Measurements from ENCODE around the gene YLPM1.
"Not testable (repeated sequence)": the region's sequence is repeated elsewhere in the genome, so short reads cannot be mapped to it uniquely, and the experiment has no call there.

YLPM1 gene, protein sequence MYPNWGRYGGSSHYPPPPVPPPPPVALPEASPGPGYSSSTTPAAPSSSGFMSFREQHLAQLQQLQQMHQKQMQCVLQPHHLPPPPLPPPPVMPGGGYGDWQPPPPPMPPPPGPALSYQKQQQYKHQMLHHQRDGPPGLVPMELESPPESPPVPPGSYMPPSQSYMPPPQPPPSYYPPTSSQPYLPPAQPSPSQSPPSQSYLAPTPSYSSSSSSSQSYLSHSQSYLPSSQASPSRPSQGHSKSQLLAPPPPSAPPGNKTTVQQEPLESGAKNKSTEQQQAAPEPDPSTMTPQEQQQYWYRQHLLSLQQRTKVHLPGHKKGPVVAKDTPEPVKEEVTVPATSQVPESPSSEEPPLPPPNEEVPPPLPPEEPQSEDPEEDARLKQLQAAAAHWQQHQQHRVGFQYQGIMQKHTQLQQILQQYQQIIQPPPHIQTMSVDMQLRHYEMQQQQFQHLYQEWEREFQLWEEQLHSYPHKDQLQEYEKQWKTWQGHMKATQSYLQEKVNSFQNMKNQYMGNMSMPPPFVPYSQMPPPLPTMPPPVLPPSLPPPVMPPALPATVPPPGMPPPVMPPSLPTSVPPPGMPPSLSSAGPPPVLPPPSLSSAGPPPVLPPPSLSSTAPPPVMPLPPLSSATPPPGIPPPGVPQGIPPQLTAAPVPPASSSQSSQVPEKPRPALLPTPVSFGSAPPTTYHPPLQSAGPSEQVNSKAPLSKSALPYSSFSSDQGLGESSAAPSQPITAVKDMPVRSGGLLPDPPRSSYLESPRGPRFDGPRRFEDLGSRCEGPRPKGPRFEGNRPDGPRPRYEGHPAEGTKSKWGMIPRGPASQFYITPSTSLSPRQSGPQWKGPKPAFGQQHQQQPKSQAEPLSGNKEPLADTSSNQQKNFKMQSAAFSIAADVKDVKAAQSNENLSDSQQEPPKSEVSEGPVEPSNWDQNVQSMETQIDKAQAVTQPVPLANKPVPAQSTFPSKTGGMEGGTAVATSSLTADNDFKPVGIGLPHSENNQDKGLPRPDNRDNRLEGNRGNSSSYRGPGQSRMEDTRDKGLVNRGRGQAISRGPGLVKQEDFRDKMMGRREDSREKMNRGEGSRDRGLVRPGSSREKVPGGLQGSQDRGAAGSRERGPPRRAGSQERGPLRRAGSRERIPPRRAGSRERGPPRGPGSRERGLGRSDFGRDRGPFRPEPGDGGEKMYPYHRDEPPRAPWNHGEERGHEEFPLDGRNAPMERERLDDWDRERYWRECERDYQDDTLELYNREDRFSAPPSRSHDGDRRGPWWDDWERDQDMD (N-terminal part only)

DNA sequence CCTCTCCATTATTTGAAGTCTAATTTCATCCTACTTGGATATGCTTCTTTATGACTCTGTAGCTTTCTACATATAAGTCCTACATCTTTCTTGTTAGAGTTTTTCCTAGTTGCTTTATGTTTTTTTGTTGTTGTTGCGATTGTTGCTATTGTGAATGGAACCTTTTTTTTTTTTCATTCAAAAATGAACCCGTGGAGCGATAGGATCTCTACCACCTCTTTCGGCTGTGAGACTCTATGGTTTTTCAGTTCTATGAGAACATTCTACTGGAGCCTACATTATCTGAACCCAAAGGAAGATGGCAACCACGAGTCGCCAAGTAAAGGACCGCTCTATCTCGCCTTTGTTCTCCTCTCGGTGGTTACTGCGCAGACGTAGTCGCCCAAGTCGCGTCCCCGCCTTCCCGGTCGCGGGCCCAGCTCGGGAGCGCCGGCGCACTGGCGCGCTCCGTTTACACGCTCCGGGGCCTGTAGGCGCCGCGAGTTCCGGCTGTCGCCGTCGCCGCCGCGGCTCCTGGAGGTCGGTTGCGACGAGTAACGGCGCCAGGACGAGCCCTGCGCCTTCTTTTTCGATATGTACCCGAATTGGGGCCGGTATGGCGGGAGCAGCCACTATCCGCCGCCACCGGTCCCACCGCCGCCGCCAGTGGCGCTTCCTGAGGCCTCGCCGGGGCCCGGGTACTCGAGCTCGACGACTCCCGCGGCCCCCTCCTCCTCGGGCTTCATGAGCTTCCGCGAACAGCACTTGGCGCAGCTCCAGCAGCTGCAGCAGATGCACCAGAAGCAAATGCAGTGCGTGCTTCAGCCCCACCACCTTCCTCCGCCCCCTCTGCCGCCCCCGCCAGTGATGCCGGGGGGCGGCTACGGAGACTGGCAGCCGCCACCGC is at the start of gene YLPM1:
Gene YLPM1 (plus strand): TSS at position 400 of the 886 bp plus-strand sequence. CDS start 174 bp downstream, at position 574.
- peak; percentile 93 for DNase-seq

GRCh38 chr14:74713395-74713735 is 49.8 kb upstream of the YLPM1 start:
- DNase-seq = no peak

GRCh38 chr14:74720526-74720925 is 42.6 kb upstream of the YLPM1 start:
- DNase-seq = no peak

DNA sequence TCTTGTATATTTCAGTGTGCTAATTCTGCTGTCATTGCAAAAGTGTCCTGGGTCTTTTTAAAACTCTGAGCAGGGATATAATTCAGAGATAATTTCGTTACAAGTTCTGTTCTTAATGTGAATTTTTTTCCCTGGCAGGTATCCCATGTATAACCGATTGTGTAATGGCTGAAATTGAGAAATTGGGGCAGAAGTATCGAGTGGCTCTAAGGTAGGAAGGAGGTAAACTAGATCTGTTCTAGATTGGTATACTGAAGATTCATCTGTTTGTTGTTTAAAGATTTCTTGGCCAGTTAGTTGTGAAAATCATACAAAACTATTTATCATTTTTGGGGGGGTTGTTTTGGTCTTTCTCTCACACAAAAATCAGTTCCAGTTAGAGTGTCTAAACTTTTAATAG is 40.0 kb upstream of the YLPM1 start:
- no peak for DNase-seq

DNA sequence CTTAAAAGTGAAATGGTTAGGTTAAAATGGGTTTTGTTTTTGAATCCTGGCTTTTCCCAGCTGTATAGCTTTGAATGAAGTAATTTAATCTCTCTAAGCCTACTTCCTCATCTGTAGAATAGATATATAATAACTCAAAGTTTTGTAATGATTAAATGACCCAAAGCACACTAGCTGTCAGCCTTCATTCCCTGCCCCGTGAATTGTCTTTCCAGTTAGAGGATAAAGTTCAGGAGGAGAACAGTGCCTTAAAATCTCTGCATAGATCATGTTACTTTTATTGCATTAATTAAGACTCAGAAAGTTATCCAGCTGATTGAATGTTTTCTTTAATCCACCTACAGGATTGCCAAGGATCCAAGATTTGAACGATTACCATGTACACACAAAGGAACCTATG is 30.7 kb upstream of the YLPM1 start:
- no peak for DNase-seq

- DNase-seq = no peak
Observed at GRCh38 chr14:74733221-74733620, 29.9 kb upstream of the YLPM1 start.

- no peak for DNase-seq
Observed at GRCh38 chr14:74735125-74735524, 28.0 kb upstream of the YLPM1 start.

GRCh38 chr14:74737753-74738325 is 25.3 kb upstream of the YLPM1 start:
- DNase-seq = no peak

GRCh38 chr14:74739293-74740030 is 23.7 kb upstream of the YLPM1 start:
- DNase-seq = no peak

- no peak for DNase-seq
Observed at GRCh38 chr14:74747237-74747636, 15.9 kb upstream of the YLPM1 start.

- DNase-seq = no peak
Observed at GRCh38 chr14:74754157-74754556, 9.0 kb upstream of the YLPM1 start.

DNA sequence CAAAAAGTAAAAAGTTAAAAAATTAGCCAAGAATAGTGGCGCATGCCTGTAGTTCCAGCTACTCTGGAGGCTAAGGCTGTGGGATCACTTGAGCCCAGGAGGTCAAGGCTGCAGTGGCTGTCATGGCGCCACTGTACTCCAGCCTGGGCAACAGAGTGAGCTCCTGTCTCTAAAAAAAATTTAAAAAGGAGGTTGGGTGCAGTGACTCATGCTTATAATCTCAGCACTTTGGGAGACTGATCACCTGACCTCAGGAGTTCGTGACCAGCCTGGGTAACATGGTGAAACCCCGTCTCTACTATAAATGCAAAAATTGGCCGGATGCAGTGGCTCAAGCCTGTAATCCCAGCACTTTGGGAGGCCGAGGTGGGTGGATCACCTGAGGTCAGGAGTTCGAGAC is 8.2 kb upstream of the YLPM1 start:
- DNase-seq = no peak

DNA sequence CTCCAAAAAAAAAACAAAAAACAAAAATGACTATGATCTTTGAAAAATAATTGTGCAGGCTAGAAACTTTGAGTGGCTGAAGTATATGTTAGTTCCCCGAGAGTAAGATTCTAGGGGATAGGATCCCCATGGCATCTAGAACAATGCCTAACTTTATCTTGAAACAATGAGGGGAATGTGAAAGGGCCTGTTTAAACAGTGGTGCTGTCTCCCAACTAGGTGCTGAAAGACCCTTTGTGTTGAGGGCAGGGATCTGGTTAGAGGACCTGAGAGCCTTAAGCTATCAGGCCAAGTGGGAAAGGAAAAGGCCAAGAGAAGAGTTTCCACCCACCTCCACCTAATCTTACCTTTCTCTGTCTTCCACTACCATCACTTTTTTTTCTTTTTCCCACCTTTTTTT is 6.8 kb upstream of the YLPM1 start:
- no peak for DNase-seq

- DNase-seq = not testable (repeated sequence)
Observed at GRCh38 chr14:74758505-74758904, 4.6 kb upstream of the YLPM1 start.

DNA sequence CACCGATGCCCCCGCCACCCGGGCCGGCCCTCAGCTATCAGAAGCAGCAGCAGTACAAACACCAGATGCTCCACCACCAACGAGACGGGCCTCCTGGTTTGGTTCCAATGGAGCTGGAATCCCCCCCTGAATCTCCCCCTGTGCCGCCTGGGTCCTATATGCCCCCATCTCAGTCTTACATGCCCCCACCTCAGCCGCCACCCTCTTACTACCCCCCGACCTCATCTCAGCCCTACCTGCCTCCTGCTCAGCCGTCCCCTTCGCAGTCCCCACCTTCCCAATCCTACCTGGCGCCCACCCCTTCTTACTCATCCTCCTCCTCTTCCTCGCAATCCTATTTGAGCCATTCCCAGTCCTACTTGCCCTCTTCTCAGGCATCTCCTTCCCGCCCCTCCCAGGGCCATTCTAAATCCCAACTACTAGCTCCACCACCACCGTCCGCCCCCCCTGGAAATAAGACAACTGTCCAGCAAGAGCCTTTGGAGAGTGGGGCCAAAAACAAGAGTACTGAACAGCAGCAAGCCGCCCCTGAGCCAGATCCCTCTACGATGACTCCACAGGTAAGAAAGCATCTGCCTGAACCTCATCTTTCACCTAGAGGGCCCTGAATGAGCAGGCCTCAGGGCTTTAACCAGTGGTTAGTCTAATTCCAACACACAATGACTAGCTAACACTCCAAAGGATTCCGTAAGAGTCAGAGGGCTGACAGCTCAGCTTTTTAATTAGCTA is 851 bp downstream of the YLPM1 start:
- no peak for DNase-seq

DNA sequence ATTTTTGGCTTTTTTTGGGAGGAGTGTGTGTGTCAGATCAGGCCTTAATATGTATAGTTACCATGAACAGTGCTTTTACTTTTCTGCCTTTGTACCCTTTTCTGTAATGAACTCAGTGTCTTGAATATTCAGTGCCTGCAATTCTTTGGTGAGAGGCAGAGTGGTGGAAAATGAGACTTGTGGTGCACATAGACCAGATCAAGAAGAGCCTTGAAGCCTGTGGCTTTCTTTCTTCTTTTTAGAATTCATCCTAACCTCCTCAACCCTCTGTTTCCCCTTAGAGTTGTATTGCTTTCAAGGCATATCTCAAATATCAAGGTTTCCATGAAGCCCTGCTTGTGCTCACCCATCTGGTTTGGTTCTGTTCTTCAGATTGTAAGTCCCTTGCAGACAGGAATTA is 2.6 kb downstream of the YLPM1 start:
- DNase-seq = no peak

- DNase-seq = no peak
Observed at GRCh38 chr14:74771399-74771798, 8.3 kb downstream of the YLPM1 start.

DNA sequence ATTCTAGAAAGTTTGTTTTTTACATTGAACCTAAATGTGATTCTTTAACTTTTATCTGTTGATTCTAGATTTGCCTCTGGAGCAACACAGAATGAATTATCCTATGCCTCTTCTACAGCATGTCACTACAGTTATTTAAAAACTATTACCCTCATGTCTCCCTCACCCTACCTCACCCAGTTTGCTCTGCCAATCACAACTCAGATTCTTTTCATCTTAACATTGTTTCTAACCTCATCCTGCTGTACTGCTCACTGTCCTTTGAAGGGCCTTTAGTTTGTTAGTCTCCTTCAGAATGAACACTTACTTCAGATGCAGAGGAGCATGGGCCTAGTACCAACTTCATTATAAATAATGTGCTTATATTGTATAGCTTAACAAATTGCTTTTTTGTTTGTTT is 21.5 kb downstream of the YLPM1 start:
- no peak for DNase-seq

- no peak for DNase-seq
Observed at GRCh38 chr14:74785056-74785613, 22.0 kb downstream of the YLPM1 start.

DNA sequence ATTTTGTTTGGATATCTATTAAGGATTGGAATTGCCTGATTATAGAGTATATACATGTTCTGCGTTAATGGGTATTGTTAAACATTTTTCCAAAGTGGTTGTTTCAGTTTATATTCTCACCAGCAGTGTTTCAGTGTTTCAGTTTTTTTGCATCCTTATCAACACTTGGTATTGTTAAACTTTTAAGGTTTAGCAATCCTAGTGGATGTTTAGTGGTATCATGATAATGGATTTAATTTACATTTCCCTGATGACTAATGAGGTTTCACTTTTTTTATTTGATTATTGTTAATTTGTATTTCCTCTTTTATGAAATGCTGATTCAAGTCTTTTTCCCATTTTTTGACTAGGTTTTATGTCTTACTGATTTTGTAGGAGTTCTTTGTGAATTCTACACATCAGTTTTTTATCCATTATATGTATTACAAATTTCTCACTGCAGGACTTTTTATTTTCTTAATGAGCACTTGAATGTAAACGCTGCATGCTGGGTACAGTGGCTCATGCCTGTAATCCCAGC is 23.7 kb downstream of the YLPM1 start:
- no peak for DNase-seq
